Activated CD4-positive, alpha-beta T cell treated with anti-CD3 and anti-CD28 coated beads, Interleukin-2, amount 50 U/mL, for 16 hours (primary cell): ENCODE measurements around the gene FBXW2.

Experiments
- DNase-seq: peaks from one replicate; pipeline ENCODE4 v3.0.0-alpha.2; 2020

The FBXW2 gene

DNA sequence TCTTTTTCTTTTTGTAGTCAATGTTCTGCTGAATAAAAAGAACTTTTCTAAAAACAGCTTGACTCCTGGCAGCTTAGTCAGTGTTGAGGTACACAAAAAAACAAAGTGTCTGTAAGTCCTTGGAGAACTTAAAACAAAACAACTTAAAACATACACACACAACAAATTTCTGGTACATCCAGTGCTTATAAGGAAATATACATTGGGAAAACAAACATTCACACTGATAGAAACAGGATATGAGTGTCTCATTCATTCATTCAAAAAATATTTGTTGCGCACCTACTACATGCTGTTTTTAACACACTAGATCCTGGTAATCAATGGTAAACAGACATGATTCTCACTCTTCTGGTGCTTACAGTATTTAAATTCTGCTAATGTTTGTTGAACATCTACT is 51.5 kb downstream of the FBXW2 start:
- no peak for DNase-seq

DNA sequence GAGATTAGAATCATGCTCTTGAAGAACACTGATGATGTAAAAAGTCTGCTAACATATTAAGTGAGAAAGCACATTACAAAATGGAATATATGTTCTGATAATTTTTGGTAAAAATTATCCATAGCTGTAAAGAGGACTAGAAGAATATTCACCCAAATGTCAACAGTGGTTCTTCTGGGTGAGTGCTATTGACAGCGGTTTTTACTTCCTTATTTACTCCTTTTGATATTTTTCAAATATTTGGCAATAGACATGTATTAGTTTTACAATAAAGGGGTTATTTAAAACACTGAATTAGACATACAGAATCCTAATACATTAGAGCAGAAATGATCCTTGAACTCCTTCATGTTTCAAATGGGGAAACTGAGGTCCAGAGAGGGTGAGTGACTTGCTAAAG is 52.0 kb downstream of the FBXW2 start:
- no peak for DNase-seq

DNA sequence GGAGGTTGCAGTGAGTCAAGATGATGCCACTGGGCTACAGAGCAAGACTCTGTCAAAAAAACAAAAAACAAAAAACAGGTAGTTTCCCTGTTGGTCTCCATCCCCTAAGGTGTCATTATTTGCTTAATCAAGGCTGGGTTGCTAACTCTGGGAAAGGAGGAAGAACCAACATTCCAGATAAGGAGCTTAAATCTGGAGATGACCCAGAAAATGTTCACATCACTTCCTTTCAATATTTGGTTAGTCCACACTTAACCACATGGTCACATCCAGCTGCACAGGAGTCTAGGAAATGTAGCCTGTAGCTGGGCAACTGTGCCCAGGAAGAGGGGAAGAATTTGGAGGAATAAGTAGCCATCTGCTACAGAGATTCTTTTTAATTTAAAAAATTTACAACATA is 53.1 kb downstream of the FBXW2 start:
- no peak for DNase-seq

DNA sequence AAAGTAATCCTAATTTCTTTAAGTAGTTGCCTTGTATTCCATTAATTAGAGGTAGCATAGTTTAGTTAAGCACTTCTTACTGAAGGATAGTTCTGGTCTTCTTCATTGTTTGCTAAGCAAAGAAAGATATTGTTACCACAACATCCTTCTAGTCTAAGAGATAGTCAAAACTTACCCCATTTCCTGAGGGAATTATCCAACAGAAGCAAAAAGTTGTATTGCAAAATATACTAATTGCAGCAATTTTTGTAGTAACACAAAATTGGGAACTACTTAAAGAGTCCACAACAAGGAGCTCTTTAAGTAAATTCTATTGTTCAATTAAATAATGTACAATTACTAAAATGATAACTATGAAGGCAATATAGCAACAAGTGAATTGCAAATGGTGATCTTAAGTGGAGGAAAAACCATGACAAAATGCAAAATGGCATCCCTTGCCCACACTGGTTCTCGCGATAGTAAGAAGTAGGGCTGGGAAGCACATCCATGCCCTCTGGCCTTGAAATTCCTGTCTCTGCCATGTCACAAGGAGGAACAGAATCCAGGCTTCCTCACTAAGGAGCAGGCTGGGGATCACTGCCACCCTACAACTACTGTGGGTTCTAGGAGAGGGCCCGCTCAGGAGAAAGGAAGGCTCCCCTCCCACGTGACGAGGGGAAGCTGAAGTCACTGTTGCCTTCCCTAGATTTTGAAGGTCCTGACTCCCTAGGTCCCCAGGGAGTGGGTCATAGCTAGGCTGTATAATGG is 55.6 kb downstream of the FBXW2 start:
- no peak for DNase-seq

DNA sequence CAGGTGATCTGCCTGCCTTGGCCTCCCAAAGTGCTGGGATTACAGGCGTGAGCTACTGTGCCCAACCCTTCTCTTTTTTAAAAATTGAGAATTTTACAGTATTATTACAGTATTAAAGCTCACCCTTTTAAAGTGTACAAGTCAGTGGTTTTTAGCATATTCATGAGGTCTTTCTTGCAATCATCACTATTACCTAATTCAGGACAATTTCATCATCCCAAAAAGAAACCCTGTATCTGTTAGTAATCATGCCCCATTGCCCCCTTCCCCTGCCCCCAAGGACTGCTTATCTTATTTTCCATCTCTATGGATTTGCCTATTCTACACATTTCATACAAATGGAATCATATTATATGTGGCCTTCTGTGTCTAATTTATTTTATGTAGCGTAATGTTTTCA is 56.3 kb downstream of the FBXW2 start:
- no peak for DNase-seq

DNA sequence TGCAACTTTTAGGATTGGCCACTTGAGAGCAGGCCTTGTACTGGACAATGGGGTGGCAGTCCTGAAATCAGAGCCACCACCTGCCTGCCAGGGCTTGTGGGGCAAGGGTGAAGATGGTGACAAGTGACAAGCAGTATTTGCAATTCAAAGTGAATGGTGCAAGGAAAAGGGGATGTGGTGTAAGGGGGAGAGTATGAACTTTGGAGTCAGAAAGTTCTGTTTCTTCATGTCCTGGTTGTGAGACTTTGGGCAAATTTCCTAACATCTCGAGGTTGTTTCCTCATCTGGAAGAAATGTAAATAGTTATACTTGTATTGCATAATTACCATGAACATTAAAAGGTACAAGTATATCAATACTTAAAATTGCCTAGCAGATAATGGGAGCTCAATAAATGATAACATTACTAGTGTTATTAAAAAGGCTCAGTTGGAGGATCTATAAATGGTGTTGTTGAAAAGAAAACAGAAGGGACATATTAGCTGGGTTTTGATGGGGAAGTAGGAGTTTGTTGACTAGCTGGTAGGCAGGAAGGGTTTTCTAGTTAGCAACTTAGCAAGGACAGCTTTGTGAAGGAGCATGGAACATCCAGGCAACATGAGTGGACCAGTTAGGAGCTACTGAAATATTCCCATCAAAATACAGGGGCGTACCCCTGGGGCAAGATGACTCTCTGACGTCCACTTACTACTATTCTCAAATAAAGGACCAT is 57.6 kb downstream of the FBXW2 start:
- no peak for DNase-seq

DNA sequence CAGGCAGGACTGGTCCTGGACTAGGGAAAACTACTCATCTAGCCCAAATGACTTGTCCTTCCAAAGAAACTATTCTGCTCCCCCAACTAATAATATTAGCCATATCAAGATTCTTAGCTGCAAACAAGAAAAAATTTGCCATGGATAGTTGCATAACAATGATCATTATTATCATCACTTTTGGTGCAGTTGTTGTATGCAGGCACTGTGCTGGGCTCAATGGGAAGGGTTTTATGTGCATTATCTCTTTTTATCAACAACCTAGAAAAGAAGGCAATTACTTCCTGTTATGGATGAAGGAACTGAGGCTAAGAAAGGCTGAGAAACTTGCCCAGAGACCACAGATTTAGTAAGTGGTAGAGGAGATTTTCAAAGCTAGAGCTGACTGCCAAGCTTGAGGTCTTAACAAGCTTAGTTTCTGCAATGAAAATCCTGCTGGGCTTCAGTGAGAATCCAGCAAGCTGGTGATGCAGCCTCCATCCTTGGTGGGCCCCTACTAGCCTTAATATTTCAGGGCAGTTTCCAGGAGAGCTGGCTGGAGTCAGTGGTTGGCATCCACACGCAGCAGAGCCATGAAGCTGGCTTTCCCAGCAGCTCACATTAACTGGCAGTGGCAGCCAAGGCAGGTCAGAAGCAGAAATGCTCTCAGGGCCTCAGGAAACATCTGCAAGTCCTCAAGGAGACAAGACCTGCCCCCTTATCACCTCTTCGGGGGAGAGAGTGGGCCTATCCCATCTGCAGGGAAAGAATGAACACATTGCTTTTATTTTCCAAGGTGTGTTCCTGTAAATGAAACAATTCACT is 58.4 kb downstream of the FBXW2 start:
- no peak for DNase-seq

DNA sequence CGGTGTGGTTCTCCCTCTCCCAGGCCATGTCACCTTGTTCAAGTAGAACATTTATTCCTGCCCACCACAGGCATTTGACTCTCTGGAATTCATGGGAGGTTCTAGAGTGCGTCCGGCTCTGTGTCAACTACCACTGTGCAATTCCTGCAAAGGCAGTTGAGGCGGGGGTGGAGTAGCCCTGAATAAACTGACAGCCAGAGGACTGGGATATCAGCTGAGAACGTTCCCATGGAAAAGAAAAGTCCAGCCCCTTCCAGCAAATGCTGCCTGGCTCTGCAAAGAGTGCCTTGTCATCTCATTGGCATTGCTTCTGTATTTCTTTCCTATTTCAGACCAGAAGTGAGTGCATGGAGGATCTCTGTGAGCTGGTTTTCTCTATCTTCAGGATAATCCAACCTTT is 60.0 kb downstream of the FBXW2 start:
- no peak for DNase-seq

DNA sequence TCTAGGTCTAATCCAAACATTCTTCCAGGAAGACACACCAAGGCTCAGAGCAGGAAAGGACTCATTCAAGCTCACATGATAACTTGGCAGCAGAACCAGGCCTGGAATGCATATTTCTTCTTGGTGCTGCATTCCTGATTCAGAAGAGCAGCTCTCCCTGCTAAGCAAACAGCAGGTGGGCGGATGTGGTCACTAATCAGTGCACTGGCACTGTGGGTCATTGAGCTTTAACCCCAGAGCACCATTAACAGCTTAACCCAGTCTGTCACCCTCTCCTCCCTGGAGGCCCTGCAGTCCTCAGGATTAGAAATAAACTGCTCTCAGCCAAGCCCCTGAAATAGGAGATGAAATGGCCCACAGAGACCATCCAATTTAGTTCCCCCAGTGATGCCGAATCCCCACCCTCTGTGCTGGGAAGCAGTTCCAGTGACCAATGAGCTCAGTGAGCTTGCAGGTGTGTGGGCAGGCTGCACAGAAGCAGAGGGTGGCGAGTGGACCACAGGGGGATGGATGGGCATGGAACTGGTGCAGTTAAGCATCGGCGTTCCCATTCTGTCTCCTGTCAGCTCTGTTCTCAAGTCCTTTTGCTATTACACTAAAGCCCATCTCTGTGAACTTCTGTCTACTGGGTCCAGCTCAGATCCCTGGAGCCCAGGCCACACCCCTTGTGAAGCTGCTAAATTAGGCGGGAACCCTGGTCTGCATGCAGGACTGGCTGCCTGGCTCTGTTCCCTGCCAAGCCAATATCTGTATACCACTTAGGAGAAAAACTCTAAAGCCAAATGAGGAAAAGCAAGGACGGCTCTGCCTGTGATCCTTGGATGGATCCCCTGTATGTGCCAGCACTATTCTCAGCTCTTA is 62.3 kb downstream of the FBXW2 start:
- no peak for DNase-seq

DNA sequence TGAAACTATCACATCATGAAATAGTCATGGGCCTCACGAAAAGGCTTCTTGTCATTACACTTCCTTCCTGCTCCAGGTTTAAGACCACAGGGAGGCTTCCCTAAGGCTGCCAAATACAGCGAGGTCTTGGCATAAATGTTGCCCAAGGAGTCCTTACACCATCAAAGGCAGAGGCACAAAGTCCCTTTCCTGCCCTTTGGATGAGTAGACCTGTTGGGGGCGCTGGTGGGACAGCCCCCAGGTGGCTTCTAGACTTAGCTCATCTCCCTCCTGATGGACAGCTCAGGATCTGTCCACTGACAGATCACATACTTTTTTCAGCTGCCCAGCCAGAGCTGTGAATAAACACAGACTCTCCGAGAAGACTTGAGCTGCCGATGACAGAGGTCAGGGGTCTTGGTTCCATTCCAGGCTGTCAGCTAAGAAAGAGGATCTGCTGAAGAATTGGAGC is 63.4 kb downstream of the FBXW2 start:
- no peak for DNase-seq

DNA sequence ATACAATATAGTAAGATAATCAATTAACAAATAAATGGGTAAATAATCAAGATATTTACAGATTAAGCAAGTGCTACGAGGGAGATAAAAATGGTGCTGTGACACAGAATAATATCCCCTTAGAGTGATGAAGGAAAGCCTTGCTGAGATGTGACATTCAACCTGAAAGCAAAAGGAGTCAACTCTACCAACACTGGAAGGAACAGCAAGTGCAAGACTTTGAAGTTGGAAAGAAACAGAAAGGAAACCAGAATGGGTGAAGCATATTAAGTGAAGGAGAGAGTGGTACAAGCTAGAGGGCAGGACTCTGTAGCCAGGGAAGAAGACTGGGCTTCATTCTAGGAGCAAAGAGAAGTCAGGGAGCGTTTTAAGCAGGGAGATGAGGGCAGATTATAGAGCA is 66.7 kb downstream of the FBXW2 start:
- DNase-seq: no peak

DNA sequence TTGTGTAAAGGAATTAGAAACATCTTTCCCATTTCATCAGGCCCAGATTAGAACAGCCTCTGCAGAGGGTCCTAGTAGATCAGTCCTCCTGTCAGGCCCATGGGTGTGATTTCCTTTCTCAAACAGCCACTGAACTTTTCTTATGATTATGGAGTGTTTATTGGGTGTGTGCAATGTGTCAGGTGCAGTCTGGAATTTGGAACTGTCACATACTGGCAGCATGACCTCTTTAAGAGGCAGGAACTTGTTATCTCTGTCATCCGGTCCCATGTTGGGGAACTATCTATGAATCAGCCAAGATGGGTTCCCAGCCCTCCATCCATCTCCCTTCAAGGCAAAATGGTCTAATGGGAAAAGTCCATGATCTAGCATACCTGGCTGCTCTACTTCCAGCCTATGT is 67.3 kb downstream of the FBXW2 start:
- no peak for DNase-seq

DNA sequence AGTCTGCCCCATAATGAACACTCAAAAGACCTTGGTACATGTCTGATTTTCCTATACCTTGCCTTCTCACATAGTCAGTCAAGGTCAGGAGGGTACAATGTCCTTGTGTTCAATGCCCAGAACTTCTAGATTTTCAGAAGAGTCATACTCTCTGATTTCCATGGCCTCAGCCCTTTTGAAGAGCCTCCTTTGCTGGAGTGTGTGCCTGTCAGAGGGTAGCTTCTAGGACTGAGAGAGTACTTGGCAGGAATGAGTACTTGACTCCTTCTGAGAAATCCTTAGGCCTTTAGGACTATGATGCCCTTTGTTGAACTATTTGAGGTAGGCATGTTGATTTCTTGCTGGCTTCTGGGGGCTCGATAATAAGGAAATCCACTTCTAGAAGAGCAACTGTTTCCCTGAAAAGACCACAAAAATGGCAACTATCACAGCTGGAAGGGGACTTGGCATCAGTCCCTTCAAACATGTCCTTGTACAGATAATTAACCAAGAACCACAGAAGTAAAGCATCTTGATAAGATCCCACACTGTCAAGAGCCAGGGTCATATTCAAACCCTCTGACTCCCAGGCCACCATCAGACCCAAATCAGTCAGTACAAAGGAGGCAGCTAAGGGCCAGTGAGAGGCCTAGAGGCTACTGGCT is 68.3 kb downstream of the FBXW2 start:
- DNase-seq: no peak

DNA sequence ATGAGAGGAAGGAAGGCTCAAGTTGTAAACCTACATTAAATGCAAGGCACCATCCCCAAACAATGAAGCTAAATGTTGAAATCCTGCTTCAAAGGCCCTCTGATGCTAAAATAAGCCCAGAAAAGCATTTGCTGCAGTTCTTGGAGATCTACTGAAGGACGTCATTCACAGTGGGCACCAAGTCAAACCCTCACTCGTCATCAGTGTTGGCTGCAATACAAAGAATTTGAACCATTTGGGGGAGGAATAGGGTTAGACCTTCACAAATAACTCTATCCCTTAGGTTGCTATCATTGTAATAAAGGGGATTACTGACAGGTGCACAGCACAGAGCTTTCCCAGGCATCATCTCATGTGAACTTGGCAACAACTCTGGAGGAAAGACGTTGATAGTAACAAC is 69.7 kb downstream of the FBXW2 start:
- no peak for DNase-seq

DNA sequence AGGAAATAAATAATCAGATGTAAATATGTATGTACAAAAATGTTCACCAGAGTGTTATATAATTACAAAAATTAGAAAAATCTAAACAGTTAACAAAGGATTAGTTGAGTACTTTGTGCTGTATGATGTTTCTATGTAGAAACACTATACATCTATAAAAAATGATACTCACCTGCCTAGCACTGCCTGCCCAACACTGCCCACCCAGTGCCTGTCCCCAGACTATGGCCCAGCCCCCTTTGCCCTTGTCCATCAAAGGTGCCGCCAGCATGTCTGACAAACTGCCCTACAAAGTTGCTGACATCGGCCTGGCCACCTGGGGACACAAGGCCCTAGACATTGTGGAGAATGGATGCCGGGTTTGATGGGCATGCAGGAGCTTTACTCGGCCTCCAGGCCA is 72.8 kb downstream of the FBXW2 start:
- no peak for DNase-seq

DNA sequence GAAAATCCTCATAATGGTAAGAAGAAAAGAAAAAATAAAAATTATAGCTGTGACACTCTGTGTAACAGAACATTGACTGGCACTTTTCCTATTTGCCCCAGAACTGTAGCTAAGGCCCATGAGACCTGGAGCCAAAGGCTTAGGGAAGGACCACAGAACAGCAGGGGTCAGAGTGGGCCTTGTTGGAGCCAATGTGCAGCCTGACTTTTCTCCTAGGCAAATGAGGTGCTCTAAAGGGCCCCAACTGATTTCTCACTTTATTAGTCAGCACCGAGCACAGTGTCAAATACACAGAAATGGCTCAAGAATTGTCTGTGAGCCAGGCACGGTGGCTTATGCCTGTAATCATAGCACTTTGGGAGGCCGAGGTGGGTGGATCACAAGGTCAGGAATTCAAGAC is 74.9 kb downstream of the FBXW2 start:
- DNase-seq: peak; percentile 45

DNA sequence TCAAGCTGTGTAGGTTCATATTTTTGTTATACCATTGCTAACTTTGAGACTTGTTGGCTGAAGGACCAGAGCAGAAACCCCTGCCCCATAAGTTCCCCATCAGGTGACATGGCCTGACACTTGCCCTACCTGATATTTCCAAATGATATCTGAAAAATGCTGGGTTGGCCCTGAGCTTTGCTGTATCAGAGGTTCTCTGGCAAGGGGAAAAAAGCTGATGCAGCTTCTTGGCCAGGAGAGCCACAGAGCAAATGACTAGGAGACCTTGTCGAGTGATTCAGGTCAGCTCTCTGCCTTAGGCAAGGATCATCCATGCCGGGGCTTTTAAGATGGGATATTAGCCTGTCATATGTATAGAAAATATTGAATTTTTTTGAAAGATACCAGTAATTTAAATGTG is 76.0 kb downstream of the FBXW2 start:
- DNase-seq: no peak

DNA sequence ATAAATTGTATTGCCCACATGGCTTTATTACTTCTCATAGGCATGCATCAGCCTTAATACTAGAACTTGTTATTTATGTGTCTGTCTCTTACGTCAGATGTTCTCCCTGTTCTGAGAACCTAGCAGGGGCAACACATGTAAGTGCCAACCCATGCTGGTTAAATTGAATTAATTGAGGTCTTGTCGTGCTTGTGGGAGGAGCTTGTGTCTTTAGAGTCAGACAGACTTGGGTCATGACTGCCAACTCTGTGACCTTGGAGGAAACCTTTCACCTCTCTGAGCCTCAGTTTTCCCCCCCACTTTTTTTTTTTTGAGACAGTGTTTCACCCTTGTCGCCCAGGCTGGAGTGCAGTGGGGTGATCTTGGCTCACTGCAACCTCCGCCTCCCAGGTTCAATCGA is 76.7 kb downstream of the FBXW2 start:
- no peak for DNase-seq

DNA sequence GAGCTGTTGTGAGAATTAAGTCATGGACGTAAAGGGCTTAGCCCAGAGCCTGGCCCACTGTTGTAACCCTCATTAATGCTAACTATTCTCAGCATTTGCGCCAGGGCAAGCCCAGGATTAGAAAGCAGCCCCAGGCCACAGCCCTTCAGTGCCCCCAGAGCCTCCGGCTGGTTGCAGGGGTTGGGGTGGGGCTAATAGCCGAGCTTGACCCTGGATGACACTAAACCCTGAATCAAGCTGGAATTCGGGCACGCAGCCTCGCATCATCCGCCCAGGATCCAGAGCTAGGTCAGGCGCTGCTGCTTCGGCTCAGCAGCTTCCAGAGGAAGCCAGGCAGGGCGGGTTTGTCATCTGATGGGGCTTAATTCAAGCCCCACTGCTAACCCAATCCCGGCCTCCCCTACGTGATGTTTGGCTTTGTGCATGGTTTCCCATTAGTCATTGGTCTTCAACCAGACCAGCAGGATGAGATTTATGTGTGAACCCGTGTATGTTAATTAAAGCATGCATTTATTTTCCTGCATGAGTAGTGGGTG is 77.8 kb downstream of the FBXW2 start:
- DNase-seq: no peak

DNA sequence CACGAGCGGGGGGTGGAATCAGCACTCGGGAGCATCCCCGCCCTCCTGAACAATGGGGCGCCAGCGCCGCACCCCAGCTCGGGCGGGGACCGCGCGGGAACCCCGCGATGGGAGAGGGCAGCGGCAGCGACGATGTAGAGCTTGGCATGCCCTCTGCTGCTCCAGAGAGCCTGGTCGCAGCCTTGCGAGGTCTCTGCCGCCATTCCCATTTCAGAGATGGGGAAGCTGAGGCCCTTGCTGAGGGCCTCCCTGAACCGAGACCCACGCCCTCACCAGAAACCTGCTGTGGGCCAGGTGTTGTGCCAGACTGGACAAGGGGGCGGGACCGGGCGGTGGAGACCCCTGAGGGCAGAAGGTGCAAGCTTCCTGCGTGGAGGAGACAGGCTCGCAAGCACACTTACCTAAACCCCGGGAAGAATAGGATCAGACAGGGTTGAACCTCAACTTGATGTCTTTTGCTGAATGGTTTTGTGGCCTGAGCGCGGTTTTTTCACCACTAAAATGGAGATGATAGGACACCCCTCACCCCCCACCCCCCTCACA is 78.3 kb downstream of the FBXW2 start:
- no peak for DNase-seq

DNA sequence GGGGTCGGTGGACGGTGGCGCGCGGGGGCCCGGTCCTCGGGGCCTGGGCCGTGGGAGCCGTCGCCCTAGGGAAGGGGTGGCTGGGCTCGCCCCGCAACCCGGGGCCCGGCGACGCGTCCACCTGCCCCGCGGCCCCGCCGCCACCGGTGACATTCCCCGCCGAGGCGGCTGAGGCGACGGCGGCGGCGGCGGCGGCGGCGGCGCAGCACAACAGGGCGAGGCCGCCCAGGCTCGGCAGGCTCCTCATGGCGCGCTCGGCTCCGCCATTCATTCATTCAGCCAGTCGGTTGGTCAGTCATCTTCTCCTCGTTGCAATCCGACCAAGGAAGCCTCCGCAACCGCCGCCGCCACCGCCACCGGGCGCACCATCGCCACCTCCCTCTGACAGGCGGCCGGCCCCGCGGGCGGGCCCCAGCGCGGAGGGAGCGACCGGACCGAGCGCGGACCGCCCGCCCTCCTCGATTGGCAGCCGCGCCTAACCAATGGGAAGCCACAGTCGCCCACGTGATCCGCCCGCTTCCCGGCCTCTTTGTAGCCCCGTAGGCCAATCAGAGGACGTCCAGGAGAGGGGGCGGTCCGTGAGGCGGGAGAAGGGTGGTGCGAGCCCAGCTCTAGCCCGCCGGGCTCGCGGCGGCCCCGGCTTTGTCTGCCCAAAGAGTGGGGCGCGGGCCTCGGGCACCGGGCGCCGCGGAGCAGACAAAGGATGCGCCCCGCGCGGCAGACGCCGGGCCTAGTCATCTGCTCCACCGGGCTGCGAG is 78.9 kb downstream of the FBXW2 start, which contains the start of gene MEGF9:
Gene MEGF9 (minus strand): TSS at position 383 of the 758 bp plus-strand sequence. CDS start 112 bp downstream, at position 271.
- DNase-seq: peak; percentile 97
